Kidney (tissue), 14 donors: ENCODE results near the gene SNRK. TPM values are rescaled to one million over a fixed set of nuclear protein-coding genes. Genes with fewer than 3 reads are reported as not detected.
A peak's percentile ranks its signal among the peaks of the same experiment; 100 is the strongest.

Experiments
- DNase-seq, 5 donors: peaks; one replicate each; pipeline ENCODE4 v3.0.0-alpha.2; 2013 to 2020
- FAIRE-seq: peaks from 2 replicates; lab custom pipeline; 2012; peaks lifted over from hg19 to GRCh38; lab: Jason Lieb, UNC
- H3K27ac ChIP-seq, 2 donors: one replicate each; pipeline ENCODE4 v1.7.0; 2013; ENCODE audit warnings: low read depth in 2 of 2, low read length in 2 of 2, inconsistent platforms in 1 of 2
- H3K27me3 ChIP-seq: one replicate; pipeline ENCODE4 v1.7.1; 2013; ENCODE audit warnings: low read length, inconsistent platforms; ENCODE audit not compliant: control insufficient read depth, insufficient read depth
- H3K36me3 ChIP-seq, 3 donors: one replicate each; pipeline versions ENCODE4 v1.7.0 to v1.7.1; 2013; ENCODE audit warnings: low read length in 3 of 3, control low read depth in 1 of 3, inconsistent platforms in 1 of 3; ENCODE audit not compliant: insufficient read depth in 3 of 3, control insufficient read depth in 2 of 3
- H3K4me1 ChIP-seq, 3 donors: one replicate each; pipeline versions ENCODE4 v1.7.0 to v1.7.1; 2013; ENCODE audit warnings: low read length in 3 of 3, inconsistent platforms in 1 of 3, low read depth in 1 of 3; ENCODE audit not compliant: control insufficient read depth in 2 of 3, insufficient read depth in 2 of 3
- H3K4me3 ChIP-seq, 3 donors: one replicate each; pipeline versions ENCODE4 v1.7.0 to v1.8.1; 2013; ENCODE audit warnings: low read length in 3 of 3, control low read depth in 1 of 3, inconsistent platforms in 1 of 3
- H3K9ac ChIP-seq, 3 donors: one replicate each; pipeline versions ENCODE4 v1.7.0 to v1.7.1; 2013; ENCODE audit warnings: low read length in 3 of 3, control low read depth in 1 of 3, inconsistent platforms in 1 of 3
- H3K9me3 ChIP-seq, 3 donors: one replicate each; pipeline versions ENCODE4 v1.7.0 to v1.7.1; 2013; ENCODE audit warnings: low read length in 3 of 3, control low read depth in 1 of 3, inconsistent platforms in 1 of 3; ENCODE audit not compliant: control insufficient read depth in 2 of 3, insufficient read depth in 1 of 3
- intact Hi-C: fragments of 100-400 bp; cut with DNase I; formaldehyde crosslinking; loops from one replicate; pipeline ENCODE4 v1.11.1; 2022
- polyA plus RNA-seq: library from polyadenylated mRNA; stranded (reverse); fragments of 350-450 nt; fragmentation: Illumina TruSeq; extraction: RNeasy Lipid Tissue Mini Kit (QIAGEN cat#74804); gene quantifications from one replicate; pipeline ENCODE4 v1.2.3, GENCODE V29; 2014; ENCODE audit warnings: low read depth, low replicate concordance; ENCODE audit not compliant: insufficient read depth
- total RNA-seq: library from RNA; stranded (reverse); fragmentation: NEBNext Ultra II Directional; extraction: Animal tissue kit (Norgen Biotek cat#: 25700); gene quantifications from one replicate; pipeline ENCODE4 v1.2.1, GENCODE V29; 2021
- TF ChIP-seq, protein P1 (sequence below): IDR thresholded peaks from 3 replicates; pipeline ENCODE4 v1.5.1; 2012; ENCODE audit warnings: mild to moderate bottlenecking, moderate library complexity, borderline replicate concordance; ENCODE audit not compliant: insufficient read depth; ENCODE audit errors: extremely low read depth
- donor health status: control.
- donor health status: control.
- donor health status: control.
- donor health status: control.
- donor health status: control.
- donor health status: DM: yes; HTN: yes; CAD: no.
- donor health status: Normal renal cell carcinoma (clear cell type).

SNRK gene
- total and polyA plus RNA-seq, 2 donors from 2014 or later = 15.6 to 62.3 TPM

DNA sequence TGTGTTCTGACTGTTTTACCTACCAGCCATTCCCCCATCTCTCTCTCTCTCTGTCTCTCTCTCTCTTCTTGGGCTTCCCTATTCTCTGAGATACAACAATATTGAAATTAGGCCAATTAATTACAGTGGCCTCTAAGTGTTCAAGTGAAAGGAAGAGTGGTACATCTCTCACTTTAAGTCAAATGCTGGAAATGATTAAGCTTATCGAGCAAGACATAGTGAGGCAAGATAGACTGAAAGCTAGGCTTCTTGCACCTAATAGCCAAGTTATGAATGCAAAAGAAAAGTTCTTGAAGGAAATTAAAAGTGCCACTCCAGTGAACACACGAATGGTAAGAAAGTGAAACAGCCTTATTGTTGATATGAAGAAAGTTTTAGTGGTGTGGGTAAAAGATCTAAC lies 21.3 kb downstream of the SNRK start:
- Histone ChIP-seq H3K36me3 (peaks cover 0 to 9% (median 4%) of the 10 kb centered on the region in 3 donors), H3K27ac (no peak overlapping the region), H3K9ac (no peak overlapping the region), H3K27me3 (no peaks in the 10 kb centered on the region), H3K4me3 (no peak overlapping the region), H3K4me1 (no peaks in the 10 kb centered on the region), H3K9me3 (peaks cover 0 to 5% (median 0%) of the 10 kb centered on the region in 3 donors)
- TF ChIP-seq, protein P1, sequence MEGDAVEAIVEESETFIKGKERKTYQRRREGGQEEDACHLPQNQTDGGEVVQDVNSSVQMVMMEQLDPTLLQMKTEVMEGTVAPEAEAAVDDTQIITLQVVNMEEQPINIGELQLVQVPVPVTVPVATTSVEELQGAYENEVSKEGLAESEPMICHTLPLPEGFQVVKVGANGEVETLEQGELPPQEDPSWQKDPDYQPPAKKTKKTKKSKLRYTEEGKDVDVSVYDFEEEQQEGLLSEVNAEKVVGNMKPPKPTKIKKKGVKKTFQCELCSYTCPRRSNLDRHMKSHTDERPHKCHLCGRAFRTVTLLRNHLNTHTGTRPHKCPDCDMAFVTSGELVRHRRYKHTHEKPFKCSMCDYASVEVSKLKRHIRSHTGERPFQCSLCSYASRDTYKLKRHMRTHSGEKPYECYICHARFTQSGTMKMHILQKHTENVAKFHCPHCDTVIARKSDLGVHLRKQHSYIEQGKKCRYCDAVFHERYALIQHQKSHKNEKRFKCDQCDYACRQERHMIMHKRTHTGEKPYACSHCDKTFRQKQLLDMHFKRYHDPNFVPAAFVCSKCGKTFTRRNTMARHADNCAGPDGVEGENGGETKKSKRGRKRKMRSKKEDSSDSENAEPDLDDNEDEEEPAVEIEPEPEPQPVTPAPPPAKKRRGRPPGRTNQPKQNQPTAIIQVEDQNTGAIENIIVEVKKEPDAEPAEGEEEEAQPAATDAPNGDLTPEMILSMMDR = no peak
- intact Hi-C loops = no loop called here
- FAIRE-seq (no peak), DNase-seq (no peak)

DNA sequence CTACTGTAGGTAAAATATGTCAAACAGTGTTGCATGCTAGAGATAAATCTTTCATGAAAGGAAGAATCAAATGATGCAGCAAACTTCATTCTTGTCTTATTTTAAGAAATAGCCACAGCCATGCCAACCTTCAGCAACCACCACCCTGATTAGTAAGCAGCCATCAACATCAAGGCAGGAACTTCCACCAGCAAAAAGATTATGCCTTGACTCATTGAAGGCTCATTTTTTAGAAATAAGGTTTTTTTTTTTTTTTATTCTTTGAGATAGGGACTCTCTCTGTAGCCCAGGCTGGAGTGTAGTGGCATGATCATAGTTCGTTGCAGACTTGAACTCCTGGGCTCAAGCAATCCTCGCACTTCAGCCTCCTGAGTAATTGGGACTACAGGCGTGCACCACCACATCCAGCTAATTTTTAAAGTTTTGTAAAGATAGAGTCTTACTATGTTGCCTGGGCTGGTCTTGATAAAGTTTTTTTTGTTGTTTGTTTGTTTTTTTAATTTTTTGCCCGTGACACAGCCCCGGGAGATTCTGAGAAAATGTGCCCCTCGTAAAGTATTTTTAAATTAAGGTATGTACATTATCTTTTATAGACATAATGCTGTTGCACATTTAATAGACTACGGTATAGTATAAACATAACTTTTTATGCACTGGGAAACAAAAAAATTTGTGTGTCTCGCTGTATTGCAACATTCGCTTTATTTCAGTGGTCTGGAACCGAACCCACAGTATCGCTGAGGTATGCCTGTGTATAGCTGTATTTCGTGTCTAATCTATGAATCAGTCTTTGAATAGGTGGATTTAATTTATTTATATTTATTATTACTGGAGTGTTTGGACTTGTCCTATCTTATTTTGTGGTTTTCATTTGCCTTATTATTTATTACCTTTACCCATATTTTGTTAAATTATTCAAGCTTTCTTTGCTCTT lies 23.3 kb downstream of the SNRK start:
- Histone ChIP-seq H3K27ac (no peak overlapping the region), H3K4me3 (no peak overlapping the region), H3K9ac (no peak overlapping the region), H3K27me3 (no peaks in the 10 kb centered on the region), H3K4me1 (no peaks in the 10 kb centered on the region), H3K9me3 (peaks cover 0 to 5% (median 0%) of the 10 kb centered on the region in 3 donors), H3K36me3 (no peaks in the 10 kb centered on the region)
- intact Hi-C loops = no loop called here
- DNase-seq (no peak), FAIRE-seq (no peak)
- TF ChIP-seq, protein P1 = no peak

DNA sequence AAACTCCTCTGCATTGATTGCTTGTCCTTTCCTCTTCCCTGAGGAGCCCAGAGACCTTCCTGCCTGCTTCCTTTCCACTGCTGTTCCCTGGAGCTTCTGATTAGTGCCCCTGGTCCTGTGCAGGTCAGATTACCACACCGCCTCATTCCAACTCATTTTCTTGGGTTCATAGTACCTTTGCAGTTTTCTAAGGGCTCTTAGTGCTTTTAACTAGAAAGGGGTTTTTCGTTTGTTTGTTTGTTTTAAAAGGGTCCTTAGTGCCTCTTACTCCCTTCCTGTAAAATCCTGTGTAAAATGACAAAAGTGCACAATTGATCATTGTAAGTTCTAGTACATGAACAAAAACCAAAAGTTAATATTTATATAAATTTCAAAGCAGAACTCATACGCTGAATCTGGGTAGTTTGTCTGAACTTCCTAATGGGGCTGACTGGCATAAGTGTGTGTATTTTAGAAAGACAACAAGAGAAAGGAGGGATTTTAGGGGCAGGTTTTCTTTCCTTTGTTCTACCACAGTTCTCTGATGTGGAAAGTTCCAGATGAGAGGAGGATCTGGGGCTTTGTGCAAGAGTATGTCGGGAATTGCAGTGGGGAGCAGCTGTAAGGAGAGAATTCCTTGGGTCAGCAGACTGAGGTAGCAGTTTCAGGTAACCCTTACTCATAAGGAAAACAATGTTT lies 30.6 kb downstream of the SNRK start:
- Histone ChIP-seq H3K9ac (peak overlapping the region in 1 of 3 donors; percentile 4), H3K36me3 (no peaks in the 10 kb centered on the region), H3K27ac (peak overlapping the region in 1 of 2 donors; percentile 75), H3K4me1 (peaks cover 0 to 37% (median 25%) of the 10 kb centered on the region in 3 donors), H3K9me3 (no peaks in the 10 kb centered on the region), H3K27me3 (no peaks in the 10 kb centered on the region), H3K4me3 (no peak overlapping the region)
- FAIRE-seq = no peak
- TF ChIP-seq, protein P1 = no peak
- intact Hi-C loops = no loop called here
- DNase-seq = peak in 2 of 5 donors; percentile 22 to 41
